BE2C (cell line): ENCODE results near the gene FYN.

Source experiments
- DNase-seq: peaks from one replicate; pipeline ENCODE4 v3.0.0-alpha.2; 2020
- H3K27me3 ChIP-seq: fragments of 250-450 bp; sonication (Bioruptor Pico); 2 replicates; pipeline ENCODE4 v1.5.1; 2020; ENCODE audit warnings: mild to moderate bottlenecking
- H3K36me3 ChIP-seq: fragments of 250-450 bp; sonication (Bioruptor Pico); 2 replicates; pipeline ENCODE4 v1.5.1; 2020; ENCODE audit warnings: mild to moderate bottlenecking
- H3K4me1 ChIP-seq: fragments of 250-450 bp; sonication (Bioruptor Pico); 2 replicates; pipeline ENCODE4 v1.5.1; 2020
- H3K4me3 ChIP-seq: 2 replicates; pipeline ENCODE4 v1.5.1; 2011; ENCODE audit warnings: low read depth, low read length
- H3K9me3 ChIP-seq: fragments of 250-450 bp; sonication (Bioruptor Pico); 2 replicates; pipeline ENCODE4 v1.5.1; 2020
- TF ChIP-seq, protein P1 (sequence below): IDR thresholded peaks from 2 replicates; pipeline ENCODE4 v1.5.1; 2012; ENCODE audit warnings: mild to moderate bottlenecking, low read depth, low read length

FYN gene

DNA sequence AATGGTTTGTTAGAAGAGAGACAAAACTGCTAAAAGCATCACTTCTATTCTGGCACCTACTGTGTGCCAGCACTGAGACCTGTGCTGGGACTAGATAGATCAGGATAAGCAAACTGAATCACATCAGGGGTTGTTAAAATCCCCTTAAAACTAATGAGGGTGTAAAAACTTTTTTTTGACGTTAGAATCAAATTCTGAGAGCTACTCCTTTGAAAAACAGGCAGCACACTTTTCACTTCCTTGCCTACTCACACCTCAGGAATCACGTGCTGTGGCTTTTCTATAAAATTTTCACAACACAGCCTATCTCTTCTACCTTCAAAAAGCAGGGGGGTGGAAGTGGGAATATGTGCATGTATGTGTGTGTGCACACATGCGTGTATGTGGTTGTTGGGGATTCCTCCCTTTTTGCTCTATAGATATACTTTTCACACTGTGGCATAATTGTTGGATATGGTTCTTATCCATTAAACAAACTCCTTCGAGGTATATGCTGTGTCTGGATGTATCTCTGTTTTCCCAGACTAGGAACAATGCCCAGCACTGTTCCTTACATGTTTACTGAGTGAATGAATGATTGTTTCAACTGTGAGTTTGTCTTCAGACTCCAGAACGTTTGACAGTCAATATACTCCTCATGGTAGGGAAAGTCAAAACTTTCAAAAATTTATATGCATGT, 105.4 kb downstream of the FYN start:
- Histone ChIP-seq H3K9me3 (no peaks in the 10 kb centered on the region), H3K4me3 (no peak overlapping the region), H3K36me3 (peaks cover 22% of the 10 kb centered on the region), H3K4me1 (peaks cover 8% of the 10 kb centered on the region; the same call in 1 of the 2 replicates), H3K27me3 (no peaks in the 10 kb centered on the region)
- no peak for DNase-seq
- TF ChIP-seq, protein P1, sequence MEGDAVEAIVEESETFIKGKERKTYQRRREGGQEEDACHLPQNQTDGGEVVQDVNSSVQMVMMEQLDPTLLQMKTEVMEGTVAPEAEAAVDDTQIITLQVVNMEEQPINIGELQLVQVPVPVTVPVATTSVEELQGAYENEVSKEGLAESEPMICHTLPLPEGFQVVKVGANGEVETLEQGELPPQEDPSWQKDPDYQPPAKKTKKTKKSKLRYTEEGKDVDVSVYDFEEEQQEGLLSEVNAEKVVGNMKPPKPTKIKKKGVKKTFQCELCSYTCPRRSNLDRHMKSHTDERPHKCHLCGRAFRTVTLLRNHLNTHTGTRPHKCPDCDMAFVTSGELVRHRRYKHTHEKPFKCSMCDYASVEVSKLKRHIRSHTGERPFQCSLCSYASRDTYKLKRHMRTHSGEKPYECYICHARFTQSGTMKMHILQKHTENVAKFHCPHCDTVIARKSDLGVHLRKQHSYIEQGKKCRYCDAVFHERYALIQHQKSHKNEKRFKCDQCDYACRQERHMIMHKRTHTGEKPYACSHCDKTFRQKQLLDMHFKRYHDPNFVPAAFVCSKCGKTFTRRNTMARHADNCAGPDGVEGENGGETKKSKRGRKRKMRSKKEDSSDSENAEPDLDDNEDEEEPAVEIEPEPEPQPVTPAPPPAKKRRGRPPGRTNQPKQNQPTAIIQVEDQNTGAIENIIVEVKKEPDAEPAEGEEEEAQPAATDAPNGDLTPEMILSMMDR: no peak

DNA sequence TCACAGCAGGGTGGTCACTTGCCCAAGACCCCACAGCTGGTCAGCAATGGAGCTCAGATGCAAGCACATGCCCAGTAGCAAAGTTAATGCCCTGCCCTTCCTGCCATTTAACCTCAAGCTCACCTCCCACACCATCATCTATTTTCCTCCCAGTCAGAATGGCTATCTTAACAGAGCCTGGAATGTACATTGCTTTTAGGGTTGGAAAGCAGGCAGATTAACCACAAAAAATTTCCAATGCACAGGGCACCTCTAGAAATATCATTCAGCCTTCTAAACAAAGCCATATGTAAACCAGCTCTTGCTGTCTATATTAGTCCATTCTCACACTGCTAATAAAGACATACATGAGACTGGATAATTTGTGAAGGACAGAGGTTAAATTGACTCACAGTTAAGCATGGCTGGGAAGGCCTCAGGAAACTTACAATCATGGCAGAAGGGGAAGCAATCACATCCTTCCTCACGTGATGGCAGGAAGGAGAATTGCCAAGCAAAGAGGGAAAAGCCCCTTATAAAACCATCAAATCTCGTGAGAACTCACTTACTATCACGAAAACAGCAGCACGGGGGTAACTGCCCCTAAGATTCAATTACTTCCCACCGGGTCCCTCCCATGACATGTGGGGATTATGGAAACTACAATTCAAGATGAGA, 106.9 kb downstream of the FYN start:
- TF ChIP-seq, protein P1: no peak
- DNase-seq: no peak
- H3K9me3 ChIP-seq: no peaks in the 10 kb centered on the region

DNA sequence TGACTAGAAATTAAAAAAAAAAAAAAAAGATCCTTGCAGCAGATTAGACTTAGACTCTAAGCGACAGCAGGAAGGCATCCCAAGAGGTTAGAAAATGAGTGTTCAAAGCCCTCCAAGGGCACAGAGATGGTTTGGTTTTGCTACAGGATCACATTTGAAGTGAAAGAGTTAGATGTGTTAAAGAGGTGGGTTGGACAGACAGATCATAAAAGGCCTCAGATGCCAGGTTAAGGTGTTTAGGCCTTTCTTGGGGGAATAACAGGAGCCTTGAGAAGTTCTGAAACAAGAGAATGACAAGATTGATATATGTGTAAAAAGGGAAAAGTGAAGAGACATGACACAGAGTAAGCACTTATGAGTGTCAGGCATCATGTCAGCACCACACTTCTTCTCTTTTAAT, 107.5 kb downstream of the FYN start:
- Histone ChIP-seq H3K36me3 (peaks cover 17% of the 10 kb centered on the region), H3K4me1 (peaks cover 11% of the 10 kb centered on the region), H3K27me3 (no peaks in the 10 kb centered on the region), H3K4me3 (no peak overlapping the region), H3K9me3 (no peaks in the 10 kb centered on the region)
- no peak for DNase-seq
- TF ChIP-seq, protein P1: no peak

More for the DNA sequence above, 106.9 kb downstream of the FYN start:
- Histone ChIP-seq H3K4me3 (no peak overlapping the region), H3K27me3 (no peaks in the 10 kb centered on the region), H3K4me1 (peaks cover 8% of the 10 kb centered on the region; the same call in 1 of the 2 replicates), H3K36me3 (peaks cover 15% of the 10 kb centered on the region)

DNA sequence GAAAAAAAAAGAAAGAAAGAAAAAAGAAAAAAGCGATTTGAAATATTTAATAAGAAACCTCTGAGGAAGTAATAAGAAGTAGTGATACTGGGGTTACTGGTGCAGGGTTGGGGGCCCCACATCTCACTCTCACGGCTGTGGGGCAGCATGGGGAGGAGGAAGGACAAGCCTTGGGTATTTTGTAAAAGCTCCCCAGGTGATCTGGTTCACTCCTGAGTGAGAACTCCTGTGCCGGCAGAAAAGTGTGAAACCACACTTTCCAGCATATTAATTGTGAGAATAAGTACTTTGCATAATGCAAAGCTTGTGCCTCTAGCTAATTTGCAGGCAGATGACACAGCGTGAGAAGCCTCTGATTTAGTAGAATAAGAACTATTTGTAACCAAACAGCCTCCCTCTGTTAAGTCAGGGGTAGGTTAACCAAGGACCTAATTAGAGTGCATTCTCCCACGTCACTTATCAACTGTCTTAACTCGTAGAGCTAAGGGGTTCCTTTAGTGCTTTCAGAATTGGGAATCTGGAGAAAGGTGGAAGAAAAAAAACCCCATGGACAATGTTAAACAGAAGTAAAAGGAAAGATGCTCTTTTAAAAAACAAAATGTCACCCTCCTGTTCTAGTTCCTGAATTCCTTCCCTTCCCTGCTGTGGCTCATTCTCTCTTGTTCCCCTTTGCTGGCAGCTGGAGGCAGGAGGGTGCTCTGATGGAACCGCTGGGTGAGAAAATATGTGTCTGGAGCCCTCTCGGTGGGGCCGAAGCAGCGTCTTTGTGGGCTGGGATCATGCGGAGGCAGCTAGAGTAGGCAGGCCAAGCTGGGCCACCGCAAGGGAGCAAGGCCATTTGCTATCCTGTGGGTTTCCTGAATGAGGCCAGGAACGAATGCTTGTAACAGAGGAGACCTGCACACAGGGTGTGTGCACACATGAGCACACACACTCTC, 108.7 kb downstream of the FYN start:
- H3K9me3 ChIP-seq: no peaks in the 10 kb centered on the region
- DNase-seq: no peak
- H3K4me1 ChIP-seq: peaks cover 22% of the 10 kb centered on the region
- H3K4me3 ChIP-seq: no peak overlapping the region
- TF ChIP-seq, protein P1: no peak
- no peaks in the 10 kb centered on the region for H3K27me3 ChIP-seq
- H3K36me3 ChIP-seq: peaks cover 14% of the 10 kb centered on the region

DNA sequence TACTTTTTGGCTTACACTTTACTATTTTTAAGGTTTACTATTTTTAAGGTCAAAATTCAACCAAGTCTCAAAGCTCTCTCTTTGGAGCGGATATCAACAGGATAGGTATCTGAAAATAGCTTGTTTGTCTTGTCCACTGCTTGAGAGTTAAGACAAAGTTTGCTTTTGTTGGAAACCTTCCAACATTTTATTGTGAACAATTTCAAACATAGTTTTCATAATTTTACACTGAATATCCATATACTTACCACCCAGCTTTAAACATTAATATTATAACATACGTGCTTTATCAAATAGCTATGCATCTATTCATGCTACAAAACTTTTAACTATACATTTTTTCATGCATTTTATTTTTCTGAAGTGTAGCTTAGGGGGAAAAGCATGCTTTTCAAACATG, 109.9 kb downstream of the FYN start:
- DNase-seq: no peak
- Histone ChIP-seq H3K36me3 (peaks cover 14% of the 10 kb centered on the region), H3K4me3 (no peak overlapping the region), H3K4me1 (peaks cover 30% of the 10 kb centered on the region), H3K9me3 (no peaks in the 10 kb centered on the region), H3K27me3 (no peaks in the 10 kb centered on the region)
- TF ChIP-seq, protein P1: no peak
